ENCODE measurements around the gene AADAT. TPM values are rescaled to one million over a fixed set of nuclear protein-coding genes. Genes with fewer than 3 reads are reported as not detected.
"Not testable (repeated sequence)": the region's sequence is repeated elsewhere in the genome, so short reads cannot be mapped to it uniquely, and the experiment has no call there.

AADAT gene
- total RNA-seq, 1 experiment from 2014 or later = 6.4 TPM

- Mint-ChIP-seq H3K9me3 (ENCODE audit: unreplicated experiment) (no peaks in the 10 kb centered on the region), H3K4me3 (ENCODE audit: unreplicated experiment) (no peak overlapping the region), H3K27ac (ENCODE audit: low read depth, unreplicated experiment) (no peak overlapping the region), H3K27me3 (ENCODE audit: insufficient read depth, unreplicated experiment) (no peaks in the 10 kb centered on the region), H3K36me3 (ENCODE audit: insufficient read depth, unreplicated experiment) (no peaks in the 10 kb centered on the region), H3K4me1 (ENCODE audit: insufficient read depth, unreplicated experiment) (no peaks in the 10 kb centered on the region)
- TF ChIP-seq, protein P1, sequence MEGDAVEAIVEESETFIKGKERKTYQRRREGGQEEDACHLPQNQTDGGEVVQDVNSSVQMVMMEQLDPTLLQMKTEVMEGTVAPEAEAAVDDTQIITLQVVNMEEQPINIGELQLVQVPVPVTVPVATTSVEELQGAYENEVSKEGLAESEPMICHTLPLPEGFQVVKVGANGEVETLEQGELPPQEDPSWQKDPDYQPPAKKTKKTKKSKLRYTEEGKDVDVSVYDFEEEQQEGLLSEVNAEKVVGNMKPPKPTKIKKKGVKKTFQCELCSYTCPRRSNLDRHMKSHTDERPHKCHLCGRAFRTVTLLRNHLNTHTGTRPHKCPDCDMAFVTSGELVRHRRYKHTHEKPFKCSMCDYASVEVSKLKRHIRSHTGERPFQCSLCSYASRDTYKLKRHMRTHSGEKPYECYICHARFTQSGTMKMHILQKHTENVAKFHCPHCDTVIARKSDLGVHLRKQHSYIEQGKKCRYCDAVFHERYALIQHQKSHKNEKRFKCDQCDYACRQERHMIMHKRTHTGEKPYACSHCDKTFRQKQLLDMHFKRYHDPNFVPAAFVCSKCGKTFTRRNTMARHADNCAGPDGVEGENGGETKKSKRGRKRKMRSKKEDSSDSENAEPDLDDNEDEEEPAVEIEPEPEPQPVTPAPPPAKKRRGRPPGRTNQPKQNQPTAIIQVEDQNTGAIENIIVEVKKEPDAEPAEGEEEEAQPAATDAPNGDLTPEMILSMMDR (IDR thresholded peaks at IDR 0.05; ENCODE audit: unreplicated experiment) = no peak
- BruUV-seq (replicated peaks) = no TSS peak
- no peak for DNase-seq (ENCODE audit: unreplicated experiment)
- ChIA-PET POLR2A (no interaction called here), CTCF (no interaction called here)
- intact Hi-C loops (cut with micrococcal nuclease) = no loop called here
These were observed 34.6 kb upstream of the AADAT start for GRCh38 chr4:170124406-170124805.

DNA sequence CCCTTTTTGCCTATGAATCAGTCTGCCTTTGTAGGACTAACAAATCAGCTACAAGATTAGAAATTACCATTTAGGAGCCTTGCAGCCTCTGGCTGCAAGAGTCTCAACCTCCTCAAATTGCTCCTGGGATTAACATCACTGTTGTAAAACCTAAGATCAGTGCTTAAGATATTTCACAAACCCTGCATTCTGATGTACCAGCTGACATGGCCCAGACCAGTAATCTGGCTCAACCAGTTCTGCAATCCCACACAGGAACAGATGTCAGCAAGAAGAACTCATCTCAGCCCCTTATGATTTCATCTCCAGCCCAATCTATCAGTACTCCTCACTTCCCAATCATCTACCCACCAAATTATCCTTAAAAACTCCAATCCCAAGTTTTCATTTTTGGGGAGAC, 32.5 kb upstream of the AADAT start:
- TF ChIP-seq, protein P1 (IDR thresholded peaks at IDR 0.05; ENCODE audit: unreplicated experiment) = no peak
- CTCF ChIA-PET = interaction anchor here (0.6 kb wide), 1 partner anchor 49 kb away, joined by 3 read pairs; no protein-coding TSS in a partner anchor
- Mint-ChIP-seq H3K9me3 (ENCODE audit: unreplicated experiment) (peaks cover 4% of the 10 kb centered on the region), H3K27me3 (ENCODE audit: insufficient read depth, unreplicated experiment) (no peaks in the 10 kb centered on the region), H3K4me1 (ENCODE audit: insufficient read depth, unreplicated experiment) (no peaks in the 10 kb centered on the region), H3K36me3 (ENCODE audit: insufficient read depth, unreplicated experiment) (no peaks in the 10 kb centered on the region), H3K4me3 (ENCODE audit: unreplicated experiment) (no peak overlapping the region), H3K27ac (ENCODE audit: low read depth, unreplicated experiment) (no peak overlapping the region)
- DNase-seq (ENCODE audit: unreplicated experiment) = no peak
- intact Hi-C loops (cut with micrococcal nuclease) = no loop called here
- no TSS peak for BruUV-seq (replicated peaks)
- POLR2A ChIA-PET = no interaction called here

DNA sequence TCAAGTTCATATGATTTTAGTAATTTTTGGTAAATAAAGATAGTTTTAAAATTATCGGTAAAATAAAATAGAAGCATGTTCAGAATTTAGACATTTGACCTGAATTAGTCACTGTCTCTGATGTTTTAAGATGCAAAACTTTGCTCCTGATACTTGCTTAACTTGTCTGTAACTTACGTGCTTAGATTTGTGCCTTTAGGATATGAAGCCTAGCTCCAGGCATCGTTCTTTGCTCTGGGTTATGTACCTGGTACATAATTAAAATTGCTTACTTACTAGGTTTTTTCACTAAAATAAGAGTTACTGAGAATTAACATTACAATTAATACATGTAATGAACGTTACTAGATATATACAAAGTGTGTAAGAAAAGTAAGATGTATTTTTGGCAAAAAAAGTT, 24.9 kb upstream of the AADAT start:
- H3K36me3 Mint-ChIP-seq (ENCODE audit: insufficient read depth, unreplicated experiment) = no peaks in the 10 kb centered on the region
- no peaks in the 10 kb centered on the region for H3K27me3 Mint-ChIP-seq (ENCODE audit: insufficient read depth, unreplicated experiment)
- H3K9me3 Mint-ChIP-seq (ENCODE audit: unreplicated experiment) = peaks cover 8% of the 10 kb centered on the region
- ChIA-PET POLR2A (no interaction called here), CTCF (no interaction called here)
- H3K27ac Mint-ChIP-seq (ENCODE audit: low read depth, unreplicated experiment) = no peak overlapping the region
- no peak for DNase-seq (ENCODE audit: unreplicated experiment)
- BruUV-seq (replicated peaks) = no TSS peak
- no peak overlapping the region for H3K4me3 Mint-ChIP-seq (ENCODE audit: unreplicated experiment)
- TF ChIP-seq, protein P1 (IDR thresholded peaks at IDR 0.05; ENCODE audit: unreplicated experiment) = no peak
- intact Hi-C loops (cut with micrococcal nuclease) = no loop called here
- peaks cover 5% of the 10 kb centered on the region for H3K4me1 Mint-ChIP-seq (ENCODE audit: insufficient read depth, unreplicated experiment)

DNA sequence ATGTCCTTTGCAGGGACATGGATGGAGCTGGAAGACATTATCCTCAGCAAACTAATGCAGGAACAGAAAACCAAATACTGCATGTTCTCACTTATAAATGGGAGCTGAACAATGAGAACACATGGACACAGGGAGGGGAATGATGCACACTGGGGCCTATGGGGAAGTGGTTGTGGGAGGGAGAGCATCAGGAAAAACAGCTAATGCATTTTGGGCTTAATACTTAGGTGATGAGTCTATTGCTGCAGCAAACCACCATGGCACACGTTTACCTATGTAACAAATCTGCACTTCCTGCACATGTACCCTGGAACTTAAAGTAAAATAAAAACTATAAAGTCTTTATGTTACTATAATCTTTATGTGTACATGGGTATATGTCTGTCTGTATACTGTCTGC, 24.4 kb upstream of the AADAT start:
- H3K4me3 Mint-ChIP-seq (ENCODE audit: unreplicated experiment); H3K27me3 Mint-ChIP-seq (ENCODE audit: insufficient read depth, unreplicated experiment); H3K27ac Mint-ChIP-seq (ENCODE audit: low read depth, unreplicated experiment); H3K36me3 Mint-ChIP-seq (ENCODE audit: insufficient read depth, unreplicated experiment); H3K4me1 Mint-ChIP-seq (ENCODE audit: insufficient read depth, unreplicated experiment); H3K9me3 Mint-ChIP-seq (ENCODE audit: unreplicated experiment); intact Hi-C loops (cut with micrococcal nuclease); POLR2A ChIA-PET; CTCF ChIA-PET; DNase-seq (ENCODE audit: unreplicated experiment); BruUV-seq (replicated peaks): not testable (repeated sequence)

- Mint-ChIP-seq H3K9me3 (ENCODE audit: unreplicated experiment) (no peaks in the 10 kb centered on the region), H3K27me3 (ENCODE audit: insufficient read depth, unreplicated experiment) (no peaks in the 10 kb centered on the region)
- intact Hi-C loops (cut with micrococcal nuclease) = no loop called here
These were observed 21.8 kb upstream of the AADAT start for GRCh38 chr4:170111546-170111945.

More at GRCh38 chr4:170111546-170111945, 21.8 kb upstream of the AADAT start:
- TF ChIP-seq, protein P1 (IDR thresholded peaks at IDR 0.05; ENCODE audit: unreplicated experiment) = no peak
- H3K36me3 Mint-ChIP-seq (ENCODE audit: insufficient read depth, unreplicated experiment) = no peaks in the 10 kb centered on the region
- BruUV-seq (replicated peaks) = no TSS peak
- no peak for DNase-seq (ENCODE audit: unreplicated experiment)
- ChIA-PET POLR2A (no interaction called here), CTCF (no interaction called here)
- H3K4me1 Mint-ChIP-seq (ENCODE audit: insufficient read depth, unreplicated experiment) = peaks cover 12% of the 10 kb centered on the region
- no peak overlapping the region for H3K4me3 Mint-ChIP-seq (ENCODE audit: unreplicated experiment)
- no peak overlapping the region for H3K27ac Mint-ChIP-seq (ENCODE audit: low read depth, unreplicated experiment)

Measured in MCF 10A (cell line).